Adrenal gland (tissue), 12 donors: ENCODE results near the gene PTGIR. TPM values are rescaled to one million over a fixed set of nuclear protein-coding genes. Genes with fewer than 3 reads are reported as not detected.

Experiments
- DNase-seq, 7 donors: peaks; one replicate each; pipeline ENCODE4 v3.0.0-alpha.2; 2019 to 2020
- H3K27ac ChIP-seq, 5 donors: fragments of 200-600 bp; sonication (generic) in 4 of 5; 1 replicate in 3 of 5; 2 replicates in 2 of 5; pipeline versions ENCODE4 v1.5.1 to v1.8.0; 2016 to 2020; ENCODE audit warnings: mild to moderate bottlenecking in 1 of 5
- H3K27me3 ChIP-seq: fragments of 200-600 bp; 2 replicates; pipeline ENCODE4 v1.8.0; 2021
- H3K36me3 ChIP-seq, 2 donors: fragments of 200-600 bp; replicated peaks in 1 of 2; 1 replicate in 1 of 2; 2 replicates in 1 of 2; pipeline versions ENCODE4 v1.5.1 to v1.8.0; 2018 to 2022
- H3K4me1 ChIP-seq, 2 donors: fragments of 200-600 bp; replicated peaks in 1 of 2; 1 replicate in 1 of 2; 2 replicates in 1 of 2; pipeline versions ENCODE4 v1.5.1 to v1.8.0; 2018 to 2021
- H3K4me3 ChIP-seq, 4 donors: fragments of 200-600 bp; sonication (generic) in 3 of 4; one replicate each; pipeline ENCODE4 v1.5.1; 2016 to 2018
- H3K9me3 ChIP-seq, 3 donors: fragments of 200-600 bp; sonication (generic) in 1 of 3; replicated peaks in 1 of 3; 1 replicate in 2 of 3; 2 replicates in 1 of 3; pipeline versions ENCODE4 v1.5.1 to v1.8.0; 2016 to 2021
- CTCF ChIP-seq, 6 experiments: fragments of 450-650 bp in 4 of 6; fragments of 200-600 bp in 2 of 6; sonication (generic) in 1 of 6; IDR thresholded peaks; 1 replicate in 5 of 6; 2 replicates in 1 of 6; pipeline versions ENCODE4 v1.5.1 to v1.8.0; 2016 to 2021; ENCODE audit warnings: antibody characterized with exemption in 6 of 6, mild to moderate bottlenecking in 2 of 6, moderate library complexity in 1 of 6
- POLR2A ChIP-seq, 2 donors: fragments of 450-650 bp; IDR thresholded peaks; one replicate each; pipeline ENCODE4 v1.6.1; 2017; ENCODE audit warnings: antibody characterized with exemption in 2 of 2, mild to moderate bottlenecking in 2 of 2, moderate library complexity in 1 of 2
- WGBS, 4 donors: extraction: QIAGEN DNeasy Blood & Tissue Kit in 2 of 4; methylation state at CpG; one replicate each; pipeline versions ENCODE4 v1.1.5 to v1.1.7; 2013 to 2017; 5-methylcytosine and 5-hydroxymethylcytosine counted together
- intact Hi-C, 2 donors: fragments of 100-400 bp; cut with DNase I; formaldehyde crosslinking; loops; one replicate each; pipeline versions ENCODE4 v1.14.1 to v1.15.0; 2022 to 2023
- polyA plus RNA-seq, 3 donors: library from polyadenylated mRNA; stranded (reverse); fragments of 200-250 nt in 2 of 3; fragments of 350-450 nt in 1 of 3; fragmentation: Illumina TruSeq in 1 of 3; extraction: RNeasy Lipid Tissue Mini Kit (QIAGEN cat#74804) in 1 of 3; gene quantifications; one replicate each; pipeline ENCODE4 v1.2.3, GENCODE V29; 2013 to 2014
- total RNA-seq, 9 donors: library from RNA; depleted of rRNA in 4 of 9; stranded (reverse); fragments of >200 nt in 4 of 9; fragments of 120-200 nt in 1 of 9; fragmentation: NEBNext Ultra II Directional in 1 of 9; extraction: Animal tissue kit (Norgen Biotek cat#: 25700) in 1 of 9; gene quantifications; one replicate each; pipeline versions ENCODE4 v1.1.0 to v1.2.4, GENCODE V29; 2013 to 2023
- donor health status: healthy with polysubstance abuse.
- donor health status: Bipolar disorder and iron deficiency.
- donor health status: DM: yes; HTN: yes; CAD: no.
- donor health status: DM: no; HTN: no; CAD: no.
- donor health status: DM: no; HTN: no; CAD: no.
- donor health status: DM: yes; HTN: yes; CAD: no.

The PTGIR gene
- total and polyA plus RNA-seq, 12 donors, result 0.94 to 24.8 (median 9.8) TPM

GRCh38 chr19:46665072-46665471, 40.2 kb upstream of the PTGIR start:
- H3K27ac ChIP-seq, result no peak overlapping the region
- H3K9me3 ChIP-seq, result no peaks in the 10 kb centered on the region
- intact Hi-C loops, result loop anchor here in 1 of 2 donors (10.0 kb wide), 1 partner anchor 130 kb away; no protein-coding TSS in a partner anchor
- WGBS, 4 donors, result 84 to 90% (median 89%) methylated on average over 8 of the region's 8 CpGs
- H3K4me3 ChIP-seq, result no peak overlapping the region
- no peak for DNase-seq
- H3K27me3 ChIP-seq, result no peaks in the 10 kb centered on the region
- no peaks in the 10 kb centered on the region for H3K36me3 ChIP-seq
- H3K4me1 ChIP-seq, result peaks cover 9 to 19% of the 10 kb centered on the region in 2 donors
- TF ChIP-seq POLR2A (IDR thresholded peaks at IDR 0.05) (no peak), CTCF (IDR thresholded peaks at IDR 0.05) (no peak)

- Histone ChIP-seq H3K9me3 (no peaks in the 10 kb centered on the region), H3K27me3 (no peaks in the 10 kb centered on the region), H3K27ac (peak overlapping the region in 4 of 5 donors; percentile 59 to 83 (median 76)), H3K4me3 (peak overlapping the region in 1 of 4 donors; percentile 42), H3K4me1 (peaks cover 12 to 26% of the 10 kb centered on the region in 2 donors), H3K36me3 (no peaks in the 10 kb centered on the region)
- intact Hi-C loops, result loop anchor here (5.0 to 10.0 kb wide), 2 partner anchors 50 to 127 kb away; no protein-coding TSS in a partner anchor
- peak; percentile 80 to 94 (median 89) for DNase-seq
- TF ChIP-seq CTCF (IDR thresholded peaks at IDR 0.05) (peak; percentile 76 to 97 (median 92)), POLR2A (IDR thresholded peaks at IDR 0.05) (no peak)
- WGBS, 4 donors, result 3 to 4% (median 4%) methylated on average over 19 of the region's 19 CpGs
Measured at GRCh38 chr19:46661735-46662592, 37.1 kb upstream of the PTGIR start.

- H3K4me3 ChIP-seq, result peak within 1 kb of the TSS in 2 of 4 donors; percentile 33 to 61
- TF ChIP-seq POLR2A (IDR thresholded peaks at IDR 0.05) (no peak), CTCF (IDR thresholded peaks at IDR 0.05) (peak in 1 of 6 experiments; percentile 11)
- H3K27me3 ChIP-seq, result no peaks in the 10 kb centered on the region
- WGBS, 4 donors, result 0 to 3% (median 0%) methylated on average over 7 to 61 of the region's 61 CpGs
- peak; percentile 100 for DNase-seq
- peak within 1 kb of the TSS in 4 of 5 donors; percentile 59 to 83 (median 76) for H3K27ac ChIP-seq
- peaks cover 12 to 26% of the 10 kb centered on the region in 2 donors for H3K4me1 ChIP-seq
- no peaks in the 10 kb centered on the region for H3K9me3 ChIP-seq
- H3K36me3 ChIP-seq, result no peaks in the 10 kb centered on the region
- intact Hi-C loops, result loop anchor here (5.0 to 10.0 kb wide), 2 partner anchors 49 to 126 kb away; no protein-coding TSS in a partner anchor
Measured at GRCh38 chr19:46661020-46661731, 36.3 kb upstream of the PTGIR start, which contains the start of gene DACT3. DACT3 (minus strand) TSS chr19:46661182; CDS start chr19:46661064, 118 bp downstream.
